Activated CD8-positive, alpha-beta T cell treated with anti-CD3 and anti-CD28 coated beads, Interleukin-2, amount 10 ng/mL, durations not matched to agents 7 days and 5 days (primary cell): ENCODE results near the gene RTL1. TPM values are rescaled to one million over a fixed set of nuclear protein-coding genes. Genes with fewer than 3 reads are reported as not detected.

Experiments used
- ATAC-seq: fragments of 150-1000 bp; cut with Tn5 transposase; one replicate; pipeline ENCODE4 v1.10.0; 2021; ENCODE audit warnings: moderate library complexity
- CTCF ChIA-PET: fragments of 350-600 bp; sonication (Branson Sonifier 250); formaldehyde crosslinking; loops from one replicate; lab custom pipeline; 2021; ENCODE audit warnings: antibody characterized with exemption; lab: Charles Lee
- POLR2A ChIA-PET: fragments of 350-600 bp; sonication (Branson Sonifier 250); formaldehyde crosslinking; loops from one replicate; lab custom pipeline; 2021; ENCODE audit warnings: antibody characterized with exemption; lab: Charles Lee
- DNase-seq: peaks from one replicate; pipeline ENCODE4 v3.0.0-alpha.2; 2020
- H3K27ac Mint-ChIP-seq: one replicate; pipeline ENCODE4 v1.8.0; 2021; ENCODE audit warnings: mild to moderate bottlenecking, mixed read lengths
- H3K27me3 Mint-ChIP-seq: one replicate; pipeline ENCODE4 v1.8.0; 2021; ENCODE audit warnings: low read depth, mixed read lengths
- H3K36me3 Mint-ChIP-seq: one replicate; pipeline ENCODE4 v1.8.0; 2021; ENCODE audit warnings: low read depth, mixed read lengths
- H3K4me1 Mint-ChIP-seq: one replicate; pipeline ENCODE4 v1.8.0; 2021; ENCODE audit warnings: low read depth, mixed read lengths
- H3K4me3 Mint-ChIP-seq: one replicate; pipeline ENCODE4 v1.8.0; 2021; ENCODE audit warnings: mild to moderate bottlenecking, mixed read lengths
- H3K9me3 Mint-ChIP-seq: one replicate; pipeline ENCODE4 v1.8.0; 2022; ENCODE audit warnings: mixed read lengths; ENCODE audit not compliant: insufficient read depth
- total RNA-seq, 2 experiments: library from RNA; stranded (reverse); gene quantifications; one replicate each; pipeline ENCODE4 v1.2.3, GENCODE V29; 2021

The RTL1 gene
- total RNA-seq, 2 experiments from 2014 or later: not detected

DNA sequence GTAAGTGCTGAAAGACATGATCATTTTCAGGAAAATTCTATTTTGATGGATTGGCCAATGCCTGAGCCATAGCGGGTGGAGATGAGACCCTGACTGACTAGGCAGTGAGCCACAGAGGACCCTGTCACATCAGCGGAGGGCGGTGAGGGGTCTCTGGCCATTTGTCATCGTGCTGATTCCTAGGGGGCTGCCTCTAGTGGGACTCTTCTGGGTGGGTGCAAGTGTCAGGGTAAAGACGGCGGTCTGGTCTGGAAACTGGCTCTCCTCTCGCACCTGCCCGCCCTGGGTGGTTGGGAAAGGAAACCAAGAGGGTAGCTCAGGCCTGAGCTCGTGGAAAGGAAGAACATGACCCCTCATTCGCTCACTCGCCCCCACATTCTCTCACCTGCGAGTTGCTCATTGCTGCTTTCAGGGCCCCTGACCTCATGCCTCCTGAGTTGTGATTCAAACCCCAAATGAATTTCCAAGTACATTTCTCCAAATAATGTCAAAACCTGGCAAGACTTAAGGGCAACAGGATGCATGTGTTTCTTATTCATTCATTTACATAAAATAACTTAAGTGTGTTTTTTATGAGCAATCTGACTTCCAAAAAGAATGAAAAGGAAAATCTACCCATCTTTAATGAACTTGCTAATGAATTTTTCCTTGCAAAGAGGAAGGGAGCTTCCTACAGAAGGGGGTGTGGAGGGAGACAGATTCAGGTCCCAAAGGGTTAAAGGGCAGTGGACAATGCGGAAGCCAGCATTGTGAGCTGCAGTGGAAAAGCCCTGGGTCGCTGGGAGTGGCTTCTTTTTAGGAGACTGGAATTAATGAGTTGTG is 64.8 kb downstream of the RTL1 start:
- H3K4me1 Mint-ChIP-seq: peaks cover 6% of the 10 kb centered on the region
- POLR2A ChIA-PET: no interaction called here

DNA sequence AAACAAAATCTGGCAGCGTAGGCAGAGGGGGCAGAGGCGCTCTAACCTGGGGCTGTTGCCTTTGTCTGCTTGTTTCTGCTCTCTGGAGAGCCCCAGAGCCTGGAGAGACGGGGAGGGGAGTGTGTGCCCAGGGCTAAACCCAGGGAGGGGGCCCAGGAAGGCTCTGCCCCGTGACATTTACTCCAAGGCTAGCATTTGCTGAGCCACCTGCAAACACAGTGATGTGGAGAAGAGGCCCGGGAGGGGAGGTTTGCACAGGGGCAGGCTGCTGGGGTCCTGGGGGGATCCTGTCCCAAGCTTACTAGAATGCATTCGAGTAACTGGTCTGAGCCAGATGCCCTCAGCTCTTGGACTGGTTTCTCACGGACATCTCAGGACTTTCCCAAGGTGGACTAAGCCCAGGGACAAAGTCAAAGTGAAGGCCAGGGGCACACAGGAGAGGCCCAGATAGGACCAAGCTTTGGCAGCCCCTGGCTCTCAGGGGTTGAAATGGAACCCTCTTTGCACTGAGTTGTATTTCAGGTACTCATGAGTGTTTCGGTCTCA is 65.6 kb downstream of the RTL1 start:
- POLR2A ChIA-PET: no interaction called here
- ATAC-seq: no peak

More for the DNA sequence above, 64.8 kb downstream of the RTL1 start:
- Mint-ChIP-seq H3K9me3 (no peaks in the 10 kb centered on the region), H3K36me3 (no peaks in the 10 kb centered on the region), H3K27ac (no peak overlapping the region), H3K27me3 (no peaks in the 10 kb centered on the region), H3K4me3 (no peak overlapping the region)
- no peak for ATAC-seq
- no peak for DNase-seq
- CTCF ChIA-PET: no interaction called here

GRCh38 chr14:100836941-100837804 is 66.3 kb downstream of the RTL1 start:
- ChIA-PET CTCF (no interaction called here), POLR2A (no interaction called here)
- Mint-ChIP-seq H3K4me3 (no peak overlapping the region), H3K27ac (no peak overlapping the region), H3K36me3 (no peaks in the 10 kb centered on the region), H3K9me3 (no peaks in the 10 kb centered on the region), H3K4me1 (no peaks in the 10 kb centered on the region), H3K27me3 (no peaks in the 10 kb centered on the region)
- DNase-seq (no peak), ATAC-seq (no peak)

More for the DNA sequence above, 65.6 kb downstream of the RTL1 start:
- Mint-ChIP-seq H3K4me3 (no peak overlapping the region), H3K4me1 (no peaks in the 10 kb centered on the region), H3K27me3 (no peaks in the 10 kb centered on the region), H3K36me3 (no peaks in the 10 kb centered on the region), H3K9me3 (no peaks in the 10 kb centered on the region), H3K27ac (no peak overlapping the region)
- CTCF ChIA-PET: no interaction called here
- DNase-seq: no peak

- Mint-ChIP-seq H3K36me3 (no peaks in the 10 kb centered on the region), H3K4me3 (no peak overlapping the region), H3K27ac (no peak overlapping the region), H3K27me3 (no peaks in the 10 kb centered on the region), H3K4me1 (no peaks in the 10 kb centered on the region), H3K9me3 (no peaks in the 10 kb centered on the region)
- ChIA-PET CTCF (no interaction called here), POLR2A (no interaction called here)
- ATAC-seq: no peak
- DNase-seq: no peak
Observed at GRCh38 chr14:100836311-100836805, 67.2 kb downstream of the RTL1 start.

- DNase-seq (no peak), ATAC-seq (no peak)
- H3K9me3 Mint-ChIP-seq: no peaks in the 10 kb centered on the region
- no peaks in the 10 kb centered on the region for H3K36me3 Mint-ChIP-seq
- ChIA-PET CTCF (no interaction called here), POLR2A (no interaction called here)
- no peaks in the 10 kb centered on the region for H3K27me3 Mint-ChIP-seq
- no peak overlapping the region for H3K4me3 Mint-ChIP-seq
- H3K4me1 Mint-ChIP-seq: no peaks in the 10 kb centered on the region
- H3K27ac Mint-ChIP-seq: no peak overlapping the region
Observed at GRCh38 chr14:100835548-100836310, 67.8 kb downstream of the RTL1 start.

- POLR2A ChIA-PET: no interaction called here
Observed at GRCh38 chr14:100834794-100835547, 68.6 kb downstream of the RTL1 start.

DNA sequence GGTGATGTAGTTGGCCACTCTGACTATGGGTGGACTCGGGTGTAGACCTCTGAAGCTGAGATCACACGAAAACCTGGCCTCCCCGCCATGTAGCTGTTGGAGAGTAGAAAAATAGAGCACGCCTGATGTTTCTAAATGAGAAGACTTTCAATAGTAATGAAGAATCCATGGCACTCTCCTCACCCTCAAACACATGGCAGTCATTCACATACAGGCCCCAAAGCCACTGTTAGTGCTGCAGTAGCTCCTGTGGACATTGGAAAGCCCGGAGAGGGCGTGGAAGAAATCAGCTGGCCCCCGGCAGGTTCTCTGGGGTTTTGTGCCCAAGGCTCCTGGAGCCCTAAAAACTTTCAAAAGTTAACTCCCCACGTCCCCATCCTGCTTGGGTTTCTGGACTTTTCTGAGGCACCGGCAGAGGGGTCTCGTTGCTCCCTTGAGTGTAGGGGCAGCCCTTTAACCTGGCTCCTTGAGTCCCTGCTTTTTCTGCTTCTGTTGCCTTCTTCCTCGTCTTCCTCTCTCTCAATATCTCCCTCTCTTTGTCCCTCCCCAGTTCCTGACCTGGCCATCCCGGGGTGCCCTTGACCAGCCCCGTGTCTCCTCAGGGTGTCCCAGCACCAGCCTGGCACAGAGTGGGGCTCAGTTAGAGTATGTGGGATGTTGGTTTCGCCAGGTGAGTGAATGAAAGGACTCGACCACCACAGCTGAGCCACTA is 69.3 kb downstream of the RTL1 start:
- Mint-ChIP-seq H3K36me3 (no peaks in the 10 kb centered on the region), H3K4me3 (no peak overlapping the region)
- POLR2A ChIA-PET: no interaction called here

More at GRCh38 chr14:100834794-100835547, 68.6 kb downstream of the RTL1 start:
- H3K27me3 Mint-ChIP-seq: no peaks in the 10 kb centered on the region
- no peaks in the 10 kb centered on the region for H3K36me3 Mint-ChIP-seq
- no peak for ATAC-seq
- H3K27ac Mint-ChIP-seq: no peak overlapping the region
- H3K4me1 Mint-ChIP-seq: no peaks in the 10 kb centered on the region
- H3K9me3 Mint-ChIP-seq: no peaks in the 10 kb centered on the region
- DNase-seq: no peak
- no peak overlapping the region for H3K4me3 Mint-ChIP-seq
- CTCF ChIA-PET: no interaction called here

DNA sequence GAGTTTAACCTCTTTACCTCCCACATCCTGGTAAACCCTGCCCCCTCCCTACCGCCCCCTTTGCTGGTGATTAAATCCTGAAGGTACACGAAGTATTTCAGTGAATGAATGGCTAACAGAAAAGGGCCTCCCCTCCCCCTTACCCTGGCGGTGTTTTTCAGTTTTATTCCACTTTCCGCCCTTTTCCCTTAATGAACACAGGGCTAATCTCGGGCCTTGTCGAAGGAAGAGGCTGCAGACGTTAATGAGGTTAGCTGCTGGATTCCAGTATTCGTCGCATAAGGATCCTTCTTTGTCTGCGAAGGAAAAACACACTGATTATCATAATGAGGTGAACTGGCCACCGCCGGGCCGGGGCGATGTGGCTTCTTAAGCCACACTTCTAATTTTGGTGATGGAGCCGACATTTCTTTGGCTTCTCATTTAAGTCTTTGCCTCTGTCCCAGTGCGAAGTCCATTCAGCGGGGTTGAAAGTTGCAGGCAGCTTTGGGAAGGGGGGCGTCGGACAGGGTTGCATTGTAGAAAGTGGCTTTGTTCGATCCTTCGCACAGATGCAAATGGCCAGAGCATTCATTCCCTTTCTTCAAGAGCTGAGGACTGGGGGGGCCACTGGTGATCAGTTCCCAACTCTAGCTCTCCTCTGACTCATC is 71.1 kb downstream of the RTL1 start:
- H3K27me3 Mint-ChIP-seq: peaks cover 5% of the 10 kb centered on the region
- DNase-seq (no peak), ATAC-seq (no peak)
- CTCF ChIA-PET: no interaction called here
- H3K4me1 Mint-ChIP-seq: no peaks in the 10 kb centered on the region
- POLR2A ChIA-PET: no interaction called here
- no peaks in the 10 kb centered on the region for H3K9me3 Mint-ChIP-seq
- H3K27ac Mint-ChIP-seq: no peak overlapping the region
- no peak overlapping the region for H3K4me3 Mint-ChIP-seq
- H3K36me3 Mint-ChIP-seq: no peaks in the 10 kb centered on the region

More for the DNA sequence above, 69.3 kb downstream of the RTL1 start:
- no peak for ATAC-seq
- CTCF ChIA-PET: no interaction called here
- no peak for DNase-seq
- Mint-ChIP-seq H3K9me3 (no peaks in the 10 kb centered on the region), H3K27me3 (peaks cover 3% of the 10 kb centered on the region), H3K4me1 (no peaks in the 10 kb centered on the region), H3K27ac (no peak overlapping the region)

DNA sequence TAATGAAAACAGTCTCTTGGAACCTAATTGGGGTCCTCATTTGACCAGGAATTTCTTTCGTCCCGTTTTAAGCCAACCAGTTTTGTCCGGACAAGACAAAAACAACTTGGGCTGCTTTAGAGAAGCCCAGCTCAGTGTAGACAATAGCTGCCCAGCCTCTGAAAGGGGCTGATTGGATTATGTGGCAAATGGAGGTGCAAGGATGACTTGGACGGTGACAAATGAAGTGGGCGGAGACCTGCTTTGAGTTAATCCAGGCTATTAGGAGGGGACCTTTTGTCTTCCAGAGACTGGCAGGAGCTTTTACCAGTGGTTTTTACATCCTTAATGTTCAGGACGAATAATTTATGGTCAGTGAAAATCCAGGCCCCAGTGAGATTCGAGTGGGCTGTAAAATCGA is 72.8 kb downstream of the RTL1 start:
- Mint-ChIP-seq H3K4me3 (no peak overlapping the region), H3K4me1 (peaks cover 6% of the 10 kb centered on the region), H3K27ac (no peak overlapping the region), H3K36me3 (no peaks in the 10 kb centered on the region), H3K9me3 (no peaks in the 10 kb centered on the region), H3K27me3 (peaks cover 18% of the 10 kb centered on the region)
- POLR2A ChIA-PET: no interaction called here
- CTCF ChIA-PET: no interaction called here
- ATAC-seq (no peak), DNase-seq (no peak)
